ENCODE results near the gene SNAP29. TPM values are rescaled to one million over a fixed set of nuclear protein-coding genes. Genes with fewer than 3 reads are reported as not detected.
"Not testable (repeated sequence)": the region's sequence is repeated elsewhere in the genome, so short reads cannot be mapped to it uniquely, and the experiment has no call there.

Gene SNAP29
- polyA plus RNA-seq, 1 experiment, result 34.6 TPM

- TF ChIP-seq CTCF (IDR thresholded peaks at IDR 0.05; ENCODE audit: insufficient read depth, low read depth, low read length), result no peak
- Histone ChIP-seq H3K36me3 (ENCODE audit: control insufficient read depth, insufficient read depth, low read length) (peaks cover 11% of the 10 kb centered on the region), H3K4me3 (ENCODE audit: low read depth, low read length) (no peak overlapping the region), H3K27me3 (ENCODE audit: control insufficient read depth, insufficient read depth, low read length) (no peaks in the 10 kb centered on the region)
- DNase-seq (ENCODE audit: low read depth), result no peak
- ChIA-PET CTCF (no interaction called here), POLR2A (no interaction called here)
Measured at GRCh38 chr22:20818471-20818870, 40.3 kb upstream of the SNAP29 start.

DNA sequence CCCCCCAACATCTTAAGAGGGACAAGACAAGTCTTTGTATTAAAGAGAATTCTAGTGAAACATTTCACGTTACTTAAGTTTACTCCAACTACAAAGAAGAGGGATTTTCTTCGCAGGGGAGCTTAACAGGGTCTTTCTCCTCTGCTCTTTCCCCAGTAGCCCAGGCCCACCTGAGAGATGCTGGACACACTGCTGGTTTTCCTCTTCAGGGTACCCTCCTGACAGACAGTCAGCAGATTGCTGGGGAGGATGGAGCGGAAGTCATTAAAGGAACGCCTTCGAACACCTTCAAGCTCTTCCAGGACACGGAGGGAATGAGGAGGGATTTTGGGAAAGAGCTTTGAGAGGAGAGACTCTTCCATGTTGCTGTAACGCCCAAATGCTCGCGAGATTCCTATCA, 39.3 kb upstream of the SNAP29 start:
- Histone ChIP-seq H3K36me3 (ENCODE audit: control insufficient read depth, insufficient read depth, low read length) (peaks cover 14% of the 10 kb centered on the region), H3K27me3 (ENCODE audit: control insufficient read depth, insufficient read depth, low read length) (no peaks in the 10 kb centered on the region), H3K4me3 (ENCODE audit: low read depth, low read length) (no peak overlapping the region)
- no peak for TF ChIP-seq CTCF (IDR thresholded peaks at IDR 0.05; ENCODE audit: insufficient read depth, low read depth, low read length)
- DNase-seq (ENCODE audit: low read depth), result no peak
- POLR2A ChIA-PET, result no interaction called here
- CTCF ChIA-PET, result no interaction called here

DNA sequence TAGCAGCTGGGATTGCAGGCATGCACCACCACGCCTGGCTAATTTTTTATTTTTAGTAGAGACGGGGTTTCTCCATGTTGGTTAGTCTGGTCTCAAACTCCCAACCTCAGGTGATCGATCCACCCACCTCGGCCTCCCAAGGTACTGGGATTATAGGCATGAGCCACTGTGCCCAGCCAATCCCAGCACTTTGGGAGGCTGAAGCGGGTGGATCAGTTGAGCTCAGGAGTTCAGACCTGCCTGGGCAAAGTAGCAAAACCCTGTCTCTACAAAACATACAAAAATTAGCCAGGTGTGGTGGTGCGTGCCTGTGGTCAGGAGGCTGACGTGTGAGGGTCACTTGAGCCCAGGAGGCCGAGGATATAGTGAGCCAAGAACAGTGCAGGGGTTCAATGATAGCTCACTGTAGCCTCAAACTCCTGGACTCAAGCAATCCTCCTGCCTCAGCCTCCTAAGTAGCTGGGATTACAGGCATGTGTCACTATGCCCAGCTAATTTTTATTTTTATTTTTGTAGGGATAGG, 37.0 kb upstream of the SNAP29 start:
- H3K4me3 ChIP-seq (ENCODE audit: low read depth, low read length); H3K27me3 ChIP-seq (ENCODE audit: control insufficient read depth, insufficient read depth, low read length); DNase-seq (ENCODE audit: low read depth); POLR2A ChIA-PET: not testable (repeated sequence)
- peaks cover 12% of the 10 kb centered on the region for H3K36me3 ChIP-seq (ENCODE audit: control insufficient read depth, insufficient read depth, low read length)
- CTCF ChIA-PET, result interaction anchor here (0.8 to 1.7 kb wide), 5 partner anchors 9 to 25 kb away, joined by 3 to 8 read pairs (median 4); no protein-coding TSS in a partner anchor

DNA sequence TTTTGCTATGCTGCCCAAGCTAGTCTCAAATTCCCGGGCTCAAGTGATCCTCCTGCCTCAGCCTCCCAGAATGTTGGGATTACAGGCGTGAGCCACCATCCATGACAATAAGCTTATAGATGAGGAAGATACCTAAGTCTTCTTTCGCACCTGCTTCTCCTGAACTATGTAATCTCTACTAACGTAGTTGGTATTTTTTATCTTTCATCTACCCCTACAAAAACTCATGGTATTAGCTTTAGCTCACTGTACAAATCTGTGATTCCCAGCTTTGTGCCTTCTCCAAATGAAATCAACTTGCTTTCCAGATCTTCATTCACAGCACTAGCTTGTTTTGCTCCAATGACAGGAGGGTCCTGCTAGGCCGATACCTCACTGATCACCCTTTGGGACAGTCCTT, 36.6 kb upstream of the SNAP29 start:
- Histone ChIP-seq H3K36me3 (ENCODE audit: control insufficient read depth, insufficient read depth, low read length) (peaks cover 12% of the 10 kb centered on the region), H3K27me3 (ENCODE audit: control insufficient read depth, insufficient read depth, low read length) (no peaks in the 10 kb centered on the region), H3K4me3 (ENCODE audit: low read depth, low read length) (no peak overlapping the region)
- TF ChIP-seq CTCF (IDR thresholded peaks at IDR 0.05; ENCODE audit: insufficient read depth, low read depth, low read length), result no peak
- DNase-seq (ENCODE audit: low read depth), result no peak
- POLR2A ChIA-PET, result no interaction called here
- CTCF ChIA-PET, result interaction anchor here (0.8 to 1.7 kb wide), 5 partner anchors 9 to 25 kb away, joined by 3 to 8 read pairs (median 4); no protein-coding TSS in a partner anchor

DNA sequence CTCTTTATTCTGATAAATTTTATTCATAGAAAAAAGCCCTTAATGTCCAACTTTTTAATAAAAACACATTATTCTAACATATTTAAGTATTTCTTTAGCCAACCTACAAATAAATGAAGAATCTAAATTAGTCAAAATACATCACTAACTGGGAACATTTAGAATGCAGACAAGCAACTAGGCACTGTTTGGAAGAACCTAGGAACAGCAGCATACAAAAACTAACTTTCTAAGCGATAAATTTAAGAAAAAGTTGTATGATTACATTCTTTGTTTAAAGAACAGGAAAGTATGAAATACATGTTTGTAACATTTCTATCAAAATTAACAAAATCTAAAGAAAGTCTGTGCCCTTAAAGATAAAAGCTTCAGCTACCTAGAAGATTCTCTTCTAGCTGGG, 35.5 kb upstream of the SNAP29 start:
- ChIA-PET CTCF (interaction anchor here (1.1 to 2.0 kb wide), 2 partner anchors 14 to 63 kb away, joined by 4 to 6 read pairs; no protein-coding TSS in a partner anchor), POLR2A (no interaction called here)
- Histone ChIP-seq H3K27me3 (ENCODE audit: control insufficient read depth, insufficient read depth, low read length) (no peaks in the 10 kb centered on the region), H3K4me3 (ENCODE audit: low read depth, low read length) (no peak overlapping the region), H3K36me3 (ENCODE audit: control insufficient read depth, insufficient read depth, low read length) (peaks cover 10% of the 10 kb centered on the region)
- DNase-seq (ENCODE audit: low read depth), result no peak
- TF ChIP-seq CTCF (IDR thresholded peaks at IDR 0.05; ENCODE audit: insufficient read depth, low read depth, low read length), result no peak

DNA sequence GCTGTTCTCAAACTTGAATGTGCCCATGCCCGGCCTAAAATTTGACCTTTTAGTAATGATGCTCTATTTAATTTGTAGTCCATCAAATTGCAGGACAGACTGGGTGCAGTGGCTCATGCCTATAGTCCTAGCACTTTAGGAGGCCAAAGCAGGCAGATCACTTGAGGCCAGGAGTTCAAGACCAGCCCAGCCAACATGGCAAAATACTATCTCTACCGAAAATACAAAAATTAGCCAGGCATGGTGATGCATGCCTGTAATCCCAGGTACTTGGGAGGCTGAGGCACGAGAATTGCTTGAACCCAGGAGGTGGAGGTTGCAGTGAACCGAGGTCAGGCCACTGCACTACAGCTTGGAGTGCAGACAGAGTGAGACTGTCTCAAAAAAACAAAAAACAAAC, 33.6 kb upstream of the SNAP29 start:
- POLR2A ChIA-PET, result not testable (repeated sequence)

More for the DNA sequence above, 33.6 kb upstream of the SNAP29 start:
- CTCF ChIA-PET, result interaction anchor here (2.0 kb wide), 2 partner anchors 9 to 61 kb away, joined by 6 to 7 read pairs; no protein-coding TSS in a partner anchor
- not testable (repeated sequence) for H3K27me3 ChIP-seq (ENCODE audit: control insufficient read depth, insufficient read depth, low read length); H3K4me3 ChIP-seq (ENCODE audit: low read depth, low read length); H3K36me3 ChIP-seq (ENCODE audit: control insufficient read depth, insufficient read depth, low read length); DNase-seq (ENCODE audit: low read depth)

Measured in BJ (cell line).